GM12891 (cell line): ENCODE data around the gene MAK.

Experiments used
- PAX5 ChIP-seq: IDR thresholded peaks from 2 replicates; pipeline ENCODE4 v1.6.1; 2011; ENCODE audit warnings: low read length, moderate library complexity, mild to moderate bottlenecking; ENCODE audit not compliant: insufficient read depth, severe bottlenecking
- POLR2A ChIP-seq: IDR thresholded peaks from 2 replicates; pipeline ENCODE4 v1.6.1; 2011; ENCODE audit warnings: low read depth, low read length, control low read depth
- POLR2AphosphoS5 ChIP-seq: IDR thresholded peaks from 2 replicates; pipeline ENCODE4 v1.6.1; 2011; ENCODE audit warnings: low read depth, low read length, control low read depth
- POU2F2 ChIP-seq: IDR thresholded peaks from 2 replicates; pipeline ENCODE4 v1.6.1; 2011; ENCODE audit warnings: low read depth, mild to moderate bottlenecking, control low read depth, low read length, moderate library complexity
- SPI1 ChIP-seq: IDR thresholded peaks from 2 replicates; pipeline ENCODE4 v1.6.1; 2011; ENCODE audit warnings: low read depth, low read length, control low read depth
- TAF1 ChIP-seq: IDR thresholded peaks from 2 replicates; pipeline ENCODE4 v1.6.1; 2011; ENCODE audit warnings: low read depth, low read length, control low read depth

- no peak for TF ChIP-seq POLR2A
- no peak for TF ChIP-seq POLR2AphosphoS5
- no peak for TF ChIP-seq PAX5
- no peak for TF ChIP-seq TAF1
- TF ChIP-seq POU2F2, result no peak
- no peak for TF ChIP-seq SPI1
Observed at GRCh38 chr6:10877012-10877411, 38.7 kb upstream of the MAK start.
